Epithelial cell of alveolus of lung (primary cell): ENCODE data around the gene TSGA10IP. TPM values are rescaled to one million over a fixed set of nuclear protein-coding genes. Genes with fewer than 3 reads are reported as not detected.

ENCODE experiments used
- total RNA-seq: library from RNA; depleted of rRNA; stranded (reverse); fragments of >200 nt; gene quantifications from 2 replicates; pipeline ENCODE4 v1.2.1, GENCODE V29; 2015

Gene TSGA10IP
- total RNA-seq, result not detected in 2 replicates

GRCh38 chr11:65945430-65945911 is at the start of gene TSGA10IP:
TSS of gene TSGA10IP (plus strand) at chr11:65945480. CDS start at chr11:65945676, 196 bp downstream.

GRCh38 chr11:65900125-65900898 is 45.0 kb upstream of the TSGA10IP start, which contains the start of gene FOSL1:
TSS of gene FOSL1 (minus strand) at chr11:65900388. CDS start at chr11:65900339, 49 bp downstream.

GRCh38 chr11:65918211-65919140 is 26.8 kb upstream of the TSGA10IP start, which contains the start of gene C11orf68:
TSS of gene C11orf68 (minus strand) at chr11:65919062. CDS start at chr11:65919031, 31 bp downstream.

GRCh38 chr11:65919141-65919572 is 26.1 kb upstream of the TSGA10IP start, which contains the start of gene DRAP1:
TSS of gene DRAP1 (plus strand) at chr11:65919426. CDS start at chr11:65919502, 76 bp downstream.

GRCh38 chr11:65961267-65962140 is 16.2 kb downstream of the TSGA10IP start, which contains the start of gene SART1:
TSS of gene SART1 (plus strand) at chr11:65961734. CDS start at chr11:65961781, 47 bp downstream.

GRCh38 chr11:66001942-66002647 is 56.8 kb downstream of the TSGA10IP start, which contains the start of the genes BANF1 and EIF1AD:
TSS of gene BANF1 (plus strand) at chr11:66002503. CDS start at chr11:66003251, 748 bp downstream.
TSS of gene EIF1AD (minus strand) at chr11:66002157. CDS start at chr11:66000389, 1,768 bp downstream.

Other genes starting within 250 kb of the TSGA10IP start
- 39.3 and 44.3 TPM in 2 replicates for gene KAT5, start 233.2 kb upstream of the TSGA10IP start, total RNA-seq
- 68.1 and 98.2 TPM in 2 replicates for gene RNASEH2C, start 224.7 kb upstream of the TSGA10IP start, total RNA-seq
- 11.0 and 24.5 TPM in 2 replicates for gene AP5B1, start 164.5 kb upstream of the TSGA10IP start, total RNA-seq
- under 0.01 TPM in 1 of 2 replicates, not detected in the other for gene OVOL1, start 158.4 kb upstream of the TSGA10IP start, total RNA-seq
- 0.13 and 3.1 TPM in 2 replicates for gene SNX32, start 111.5 kb upstream of the TSGA10IP start, total RNA-seq
- gene CFL1, start 87.3 kb upstream of the TSGA10IP start, total RNA-seq, result 940 and 1,907 TPM in 2 replicates
- gene MUS81, start 85.0 kb upstream of the TSGA10IP start, total RNA-seq, result 38.3 and 43.1 TPM in 2 replicates
- gene EFEMP2, start 72.7 kb upstream of the TSGA10IP start, total RNA-seq, result 127 and 206 TPM in 2 replicates
- gene CTSW, start 65.6 kb upstream of the TSGA10IP start, total RNA-seq, result not detected in 2 replicates
- gene FIBP, start 57.0 kb upstream of the TSGA10IP start, total RNA-seq, result 122 and 222 TPM in 2 replicates
- gene CCDC85B, start 54.8 kb upstream of the TSGA10IP start, total RNA-seq, result 138 and 155 TPM in 2 replicates
- gene FOSL1, start 45.1 kb upstream of the TSGA10IP start, total RNA-seq, result 26.8 and 88.8 TPM in 2 replicates
- gene C11orf68, start 26.4 kb upstream of the TSGA10IP start, total RNA-seq, result 20.0 and 36.6 TPM in 2 replicates
- 125 and 209 TPM in 2 replicates for gene DRAP1, start 26.1 kb upstream of the TSGA10IP start, total RNA-seq
- gene SART1, start 16.3 kb downstream of the TSGA10IP start, total RNA-seq, result 27.7 and 41.0 TPM in 2 replicates
- gene EIF1AD, start 56.7 kb downstream of the TSGA10IP start, total RNA-seq, result 17.3 and 33.9 TPM in 2 replicates
- gene BANF1, start 57.0 kb downstream of the TSGA10IP start, total RNA-seq, result 49.9 and 112 TPM in 2 replicates
- gene CST6, start 66.5 kb downstream of the TSGA10IP start, total RNA-seq, result 22.1 TPM in 1 of 2 replicates, not detected in the other
- gene CATSPER1, start 81.0 kb downstream of the TSGA10IP start, total RNA-seq, result not detected in 2 replicates
- gene GAL3ST3, start 103.7 kb downstream of the TSGA10IP start, total RNA-seq, result 0.91 and 1.8 TPM in 2 replicates
- gene SF3B2, start 106.9 kb downstream of the TSGA10IP start, total RNA-seq, result 157 and 172 TPM in 2 replicates
- 22.9 and 26.6 TPM in 2 replicates for gene PACS1, start 124.8 kb downstream of the TSGA10IP start, total RNA-seq